GM18505 (cell line): ENCODE measurements around the gene SSX3.
"Not testable (repeated sequence)": the region's sequence is repeated elsewhere in the genome, so short reads cannot be mapped to it uniquely, and the experiment has no call there.

Source experiments
- ATAC-seq: cut with Tn5 transposase; IDR thresholded peaks from one replicate; pipeline ENCODE4 v1.9.1; 2021; ENCODE audit not compliant: unreplicated experiment
- POLR2A ChIP-seq: IDR thresholded peaks from 4 replicates; pipeline ENCODE4 v1.6.1; 2011; ENCODE audit warnings: borderline replicate concordance; ENCODE audit not compliant: insufficient read depth, insufficient read length; ENCODE audit errors: extremely low read depth

SSX3 gene, protein sequence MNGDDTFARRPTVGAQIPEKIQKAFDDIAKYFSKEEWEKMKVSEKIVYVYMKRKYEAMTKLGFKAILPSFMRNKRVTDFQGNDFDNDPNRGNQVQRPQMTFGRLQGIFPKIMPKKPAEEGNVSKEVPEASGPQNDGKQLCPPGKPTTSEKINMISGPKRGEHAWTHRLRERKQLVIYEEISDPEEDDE

DNA sequence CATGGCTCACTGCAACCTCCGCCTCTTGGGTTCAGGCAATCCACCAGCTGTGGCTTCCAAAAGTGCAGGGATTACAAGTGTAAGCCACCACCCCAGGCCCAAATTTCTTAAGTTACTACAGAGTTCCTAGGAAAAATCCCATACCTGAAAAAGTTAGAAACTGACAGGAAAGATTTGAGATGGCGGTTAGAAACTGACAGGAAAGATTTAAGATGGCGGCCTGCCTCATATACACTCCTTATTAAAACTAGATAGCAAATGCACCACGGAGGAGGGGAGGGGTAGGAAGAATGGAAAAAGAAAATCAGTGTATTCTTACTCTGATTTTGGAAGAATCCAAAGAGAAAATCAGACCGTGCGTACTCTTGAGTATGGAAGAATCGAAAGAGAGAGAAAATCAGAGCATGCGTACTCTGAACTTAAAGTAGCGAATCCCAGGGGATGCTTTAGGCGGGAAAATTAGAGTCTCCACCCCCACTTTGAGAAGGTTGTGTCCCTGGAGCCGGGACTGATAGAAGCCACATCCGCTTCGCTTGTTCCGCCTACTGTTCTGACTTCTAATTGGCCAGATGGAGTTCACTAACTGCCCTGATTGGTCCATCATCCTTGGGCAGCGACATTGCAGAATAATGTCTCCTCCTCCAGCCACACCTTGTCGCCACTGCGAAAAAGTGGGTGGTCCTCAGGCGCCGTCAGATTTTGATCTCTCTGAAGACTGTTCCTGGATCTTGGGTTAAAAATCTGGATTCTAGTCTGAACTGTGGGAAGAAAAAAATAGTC lies at the start of gene SSX3:
Gene SSX3, minus strand, starts transcription at position 389 of the 780 bp plus-strand sequence. CDS start 1,454 bp downstream, outside the sequence.
- ATAC-seq, result not testable (repeated sequence)

DNA sequence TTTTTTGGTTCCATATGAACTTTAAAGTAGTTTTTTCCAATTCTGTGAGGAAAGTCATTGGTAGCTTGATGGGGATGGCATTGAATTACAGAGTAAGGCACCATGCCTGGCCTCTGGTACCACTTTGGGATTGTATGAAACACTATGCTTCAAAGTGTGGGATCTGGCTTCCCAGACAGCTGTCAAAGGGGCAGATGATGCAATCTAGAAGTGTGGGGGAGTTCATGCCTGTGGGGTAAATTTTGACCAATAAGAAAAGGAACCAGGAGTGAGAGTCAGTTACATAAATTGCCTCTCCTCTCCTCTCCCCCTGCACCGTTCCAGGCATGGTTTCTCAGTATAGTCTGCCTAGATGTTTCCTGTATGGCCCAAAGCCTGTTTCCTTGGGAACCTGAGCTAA lies 41.3 kb upstream of the SSX3 start:
- ATAC-seq, result not testable (repeated sequence)

DNA sequence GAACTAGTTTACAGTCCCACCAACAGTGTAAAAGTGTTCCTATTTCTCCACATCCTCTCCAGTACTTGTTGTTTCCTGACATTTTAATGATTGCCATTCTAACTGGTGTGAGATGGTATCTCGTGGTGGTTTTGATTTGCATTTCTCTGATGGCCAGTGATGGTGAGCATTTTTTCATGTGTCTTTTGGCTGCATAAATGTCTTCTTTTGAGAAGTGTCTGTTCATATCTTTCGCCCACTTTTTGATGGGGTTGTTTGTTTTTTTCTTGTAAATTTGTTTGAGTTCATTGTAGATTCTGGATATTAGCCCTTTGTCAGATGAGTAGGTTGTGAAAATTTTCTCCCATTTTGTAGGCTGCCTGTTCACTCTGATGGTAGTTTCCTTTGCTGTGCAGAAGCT lies 40.4 kb upstream of the SSX3 start:
- ATAC-seq, result not testable (repeated sequence)

DNA sequence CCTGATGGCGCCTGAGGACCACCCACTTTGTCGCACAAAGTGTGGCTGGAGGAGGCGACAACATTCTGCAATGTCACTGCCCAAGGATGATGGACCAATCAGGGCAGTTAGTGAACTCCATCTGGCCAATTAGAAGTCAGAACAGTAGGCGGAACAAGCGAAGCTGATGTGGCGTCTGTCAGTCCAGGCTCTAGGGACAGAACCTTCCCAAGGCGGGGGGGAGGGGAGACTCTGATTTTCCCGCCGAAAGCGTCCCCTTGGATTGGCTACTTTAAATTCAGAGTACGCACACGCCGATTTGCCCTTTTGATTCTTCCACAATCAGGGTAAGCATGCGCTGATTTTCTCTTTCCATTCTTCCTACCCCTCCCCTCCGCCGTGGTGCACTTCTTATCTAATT lies 26.7 kb upstream of the SSX3 start, which contains the start of gene SSX4:
Gene SSX4, plus strand, starts transcription at position 301 of the 400 bp plus-strand sequence. CDS start 515 bp downstream, outside the sequence.
- not testable (repeated sequence) for ATAC-seq

DNA sequence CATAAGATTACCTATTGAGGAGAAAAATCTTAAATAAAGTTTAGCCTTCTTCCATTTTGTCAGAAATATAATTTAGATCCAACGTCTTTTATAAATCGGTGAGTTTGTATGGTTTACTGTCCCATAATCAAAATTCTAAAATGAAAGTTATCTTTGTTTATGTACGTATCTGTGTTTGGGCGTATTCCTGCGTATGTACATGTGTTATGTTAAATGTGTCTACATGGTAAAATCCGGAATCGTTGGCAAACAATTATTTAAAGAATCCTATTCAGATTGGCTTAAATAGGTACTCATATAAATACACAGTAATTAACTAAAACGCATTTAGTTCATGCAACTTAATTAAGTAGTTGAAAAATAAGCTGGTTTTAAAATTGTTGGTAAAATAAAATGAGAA lies 13.9 kb upstream of the SSX3 start:
- not testable (repeated sequence) for ATAC-seq

DNA sequence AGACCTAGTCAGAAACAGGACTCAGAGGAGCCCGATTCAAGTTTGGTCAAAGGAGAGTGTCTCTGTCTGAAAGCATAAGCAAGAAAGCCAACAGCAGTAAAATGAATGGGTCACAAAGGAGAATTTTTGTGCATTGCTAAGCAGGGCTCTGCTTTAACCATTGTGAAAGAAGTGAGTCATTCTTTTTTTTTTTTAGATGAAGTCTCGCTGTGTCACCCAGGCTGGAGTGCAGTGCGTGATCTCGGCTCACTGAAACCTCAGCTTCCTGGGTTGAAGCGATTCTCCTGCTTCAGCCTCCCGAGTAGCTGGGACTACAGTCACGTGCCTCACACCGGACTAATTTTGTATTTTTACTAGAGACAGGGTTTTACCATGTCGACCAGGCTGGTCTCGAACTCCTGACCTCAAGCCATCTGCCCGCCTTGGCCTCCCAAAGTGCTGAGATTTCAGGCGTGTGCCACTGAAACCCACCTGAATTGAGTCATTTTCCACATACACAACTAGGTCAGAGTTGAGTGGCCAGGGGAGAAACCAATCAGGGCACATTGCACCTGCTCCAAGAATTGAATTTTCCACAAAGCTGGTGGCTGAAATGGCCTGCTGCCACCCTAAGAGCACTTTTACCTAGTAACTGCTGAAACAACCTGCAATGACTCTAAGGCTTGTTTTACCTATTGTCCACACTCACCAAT lies 11.4 kb upstream of the SSX3 start:
- ATAC-seq, result not testable (repeated sequence)

DNA sequence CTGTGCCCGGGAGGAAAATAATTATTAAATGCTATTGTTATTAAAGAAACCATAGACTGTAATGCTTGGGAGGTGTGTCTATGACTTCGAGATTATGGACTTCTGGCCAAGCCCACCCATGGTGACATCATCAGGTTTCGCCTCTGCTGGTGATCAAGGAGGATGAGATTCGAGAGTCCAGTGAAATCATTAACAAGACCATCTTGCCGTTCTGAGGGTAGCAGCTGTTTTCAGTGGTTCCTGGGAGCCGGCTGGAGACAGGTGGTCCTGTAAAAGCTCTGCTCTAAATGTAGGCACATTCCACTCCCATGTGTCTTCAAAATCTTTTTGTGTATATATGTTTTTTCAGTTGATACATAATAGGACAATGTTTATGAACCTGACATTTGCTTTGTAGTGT lies 2.8 kb upstream of the SSX3 start:
- not testable (repeated sequence) for ATAC-seq

DNA sequence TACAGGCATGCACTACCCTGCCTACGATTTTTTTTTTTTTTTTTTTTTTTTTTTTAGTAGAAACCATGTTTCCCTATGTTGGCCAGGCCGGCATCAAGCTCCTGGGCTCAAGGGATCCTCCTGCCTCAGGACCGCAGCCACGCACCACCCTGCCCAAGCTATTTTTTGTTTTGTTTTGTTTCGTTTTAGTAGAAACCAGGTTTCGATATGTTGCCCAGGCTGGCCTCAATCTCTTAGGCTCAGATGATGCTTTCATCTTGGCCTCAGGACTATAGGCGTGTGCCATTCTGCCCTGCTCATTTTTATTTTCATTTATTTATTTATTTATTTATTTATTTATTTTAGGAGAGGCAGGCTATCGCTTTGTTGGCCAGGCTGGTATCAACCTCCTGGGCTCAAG lies 1.2 kb upstream of the SSX3 start:
- TF ChIP-seq POLR2A, result no peak
- ATAC-seq, result no peak

DNA sequence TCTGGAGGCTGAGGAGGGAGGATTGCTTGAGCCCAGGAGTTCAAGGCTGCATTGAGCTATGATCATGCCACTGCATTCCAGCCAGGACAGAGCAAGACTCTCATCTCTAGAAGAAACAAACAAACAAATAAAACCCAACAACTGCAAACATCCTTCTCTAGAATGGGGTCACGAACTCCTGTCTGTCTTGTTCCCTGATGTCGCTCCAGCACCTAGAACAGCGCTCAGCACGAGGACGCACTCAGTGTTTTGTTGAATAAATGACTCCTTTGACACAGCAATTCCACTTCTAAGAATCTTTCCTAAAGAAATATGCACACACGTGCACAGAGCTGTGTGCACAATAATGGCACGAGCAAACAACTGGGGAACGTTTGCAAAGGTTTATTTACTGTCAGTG lies 10.4 kb downstream of the SSX3 start:
- not testable (repeated sequence) for ATAC-seq

DNA sequence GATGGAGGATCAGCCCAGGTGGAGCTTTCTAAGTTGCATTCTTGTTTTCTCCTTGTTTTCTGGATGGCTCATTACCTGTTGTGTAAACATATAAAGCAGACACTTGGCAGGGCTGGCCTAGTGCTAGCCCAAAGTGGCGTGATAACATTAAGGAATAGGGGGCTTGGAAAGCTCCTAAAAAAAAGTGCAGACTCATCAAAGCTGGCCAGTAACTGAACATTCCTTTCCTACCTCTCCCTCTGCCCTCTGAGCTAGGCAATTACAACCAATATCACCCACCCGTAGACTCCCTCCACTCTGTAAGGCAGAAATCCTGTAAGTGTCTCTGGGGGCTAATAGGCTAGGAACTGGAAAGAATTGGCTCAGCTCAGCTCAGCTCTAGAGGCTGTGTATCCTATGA lies 42.5 kb downstream of the SSX3 start:
- ATAC-seq, result not testable (repeated sequence)

DNA sequence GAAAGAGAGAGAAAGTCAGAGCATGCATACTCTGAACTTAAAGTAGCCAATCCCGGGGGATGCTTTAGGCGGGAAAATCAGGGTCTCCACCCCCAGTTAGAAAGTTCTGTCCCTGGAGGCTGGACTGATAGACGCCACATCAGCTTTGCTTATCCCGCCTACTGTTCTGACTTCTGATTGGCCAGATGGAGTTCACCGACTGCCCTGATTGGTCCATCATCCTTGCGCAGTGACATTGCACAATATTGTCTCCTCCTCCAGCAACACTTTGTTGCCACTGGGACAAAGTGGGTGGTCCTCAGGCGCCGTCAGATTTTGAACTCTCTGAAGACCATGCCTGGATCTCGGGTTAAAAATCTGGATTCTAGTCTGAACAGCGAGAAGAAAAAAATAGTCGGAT lies 50.3 kb downstream of the SSX3 start:
- ATAC-seq, result no peak
- TF ChIP-seq POLR2A, result no peak
